HG02763 (cell line): ENCODE results near the gene RANBP17.

Experiments
- ATAC-seq: cut with Tn5 transposase; IDR thresholded peaks from one replicate; pipeline ENCODE4 v1.9.1; 2021; ENCODE audit warnings: mild to moderate bottlenecking, moderate library complexity; ENCODE audit not compliant: unreplicated experiment

Gene RANBP17

GRCh38 chr5:171080186-171080938 lies 218.5 kb downstream of the RANBP17 start:
- no peak for ATAC-seq

- no peak for ATAC-seq
Measured at GRCh38 chr5:171081319-171081718, 219.5 kb downstream of the RANBP17 start.

- no peak for ATAC-seq
Measured at GRCh38 chr5:171092194-171092593, 230.4 kb downstream of the RANBP17 start.

- no peak for ATAC-seq
Measured at GRCh38 chr5:171093598-171093997, 231.8 kb downstream of the RANBP17 start.

GRCh38 chr5:171094356-171094755 lies 232.5 kb downstream of the RANBP17 start:
- no peak for ATAC-seq

- ATAC-seq, result no peak
Measured at GRCh38 chr5:171102877-171103610, 241.2 kb downstream of the RANBP17 start.

- no peak for ATAC-seq
Measured at GRCh38 chr5:171107669-171108068, 245.9 kb downstream of the RANBP17 start.

- ATAC-seq, result no peak
Measured at GRCh38 chr5:171115519-171115918, 253.7 kb downstream of the RANBP17 start.

GRCh38 chr5:171116719-171117118 lies 254.9 kb downstream of the RANBP17 start:
- ATAC-seq, result no peak

- no peak for ATAC-seq
Measured at GRCh38 chr5:171120986-171121622, 259.3 kb downstream of the RANBP17 start.

GRCh38 chr5:171121638-171122037 lies 259.8 kb downstream of the RANBP17 start:
- ATAC-seq, result no peak

- no peak for ATAC-seq
Measured at GRCh38 chr5:171122372-171122771, 260.6 kb downstream of the RANBP17 start.

- no peak for ATAC-seq
Measured at GRCh38 chr5:171123417-171123816, 261.6 kb downstream of the RANBP17 start.

GRCh38 chr5:171127314-171127713 lies 265.5 kb downstream of the RANBP17 start:
- ATAC-seq, result no peak

- ATAC-seq, result no peak
Measured at GRCh38 chr5:171128136-171128535, 266.3 kb downstream of the RANBP17 start.

- ATAC-seq, result no peak
Measured at GRCh38 chr5:171129308-171129707, 267.5 kb downstream of the RANBP17 start.

- ATAC-seq, result no peak
Measured at GRCh38 chr5:171131497-171131896, 269.7 kb downstream of the RANBP17 start.

GRCh38 chr5:171137768-171138525 lies 276.1 kb downstream of the RANBP17 start:
- ATAC-seq, result no peak

- no peak for ATAC-seq
Measured at GRCh38 chr5:171139227-171139626, 277.4 kb downstream of the RANBP17 start.

GRCh38 chr5:171142617-171143016 lies 280.8 kb downstream of the RANBP17 start:
- ATAC-seq, result no peak

GRCh38 chr5:171143171-171143570 lies 281.4 kb downstream of the RANBP17 start:
- ATAC-seq, result no peak
